ENCODE results near the gene DCAF6. TPM values are rescaled to one million over a fixed set of nuclear protein-coding genes. Genes with fewer than 3 reads are reported as not detected.
"Not testable (repeated sequence)": the region's sequence is repeated elsewhere in the genome, so short reads cannot be mapped to it uniquely, and the experiment has no call there.

DCAF6 gene
- total RNA-seq, 1 donor from 2014 or later = 53.7 TPM

DNA sequence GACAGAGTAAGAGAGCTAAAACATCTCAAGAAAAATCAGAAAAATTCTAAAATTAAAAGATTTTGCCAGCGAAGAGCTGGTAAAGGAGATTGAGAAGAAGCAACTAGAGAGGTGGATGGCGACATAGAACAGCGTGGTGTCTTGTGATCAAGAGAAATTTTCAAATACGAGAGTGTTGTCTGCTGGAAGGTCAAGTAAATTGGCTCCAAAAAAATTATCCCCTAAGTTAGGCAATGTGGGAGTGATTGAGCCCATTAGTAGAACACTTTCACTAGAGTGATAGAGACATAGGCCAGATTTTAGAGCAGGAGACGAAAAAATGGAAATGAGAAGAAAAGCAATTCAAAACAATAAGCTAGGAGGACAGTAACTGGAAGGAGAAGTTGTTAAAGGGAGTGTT, 94.7 kb downstream of the DCAF6 start:
- no peak for DNase-seq (ENCODE audit: low spot score)

DNA sequence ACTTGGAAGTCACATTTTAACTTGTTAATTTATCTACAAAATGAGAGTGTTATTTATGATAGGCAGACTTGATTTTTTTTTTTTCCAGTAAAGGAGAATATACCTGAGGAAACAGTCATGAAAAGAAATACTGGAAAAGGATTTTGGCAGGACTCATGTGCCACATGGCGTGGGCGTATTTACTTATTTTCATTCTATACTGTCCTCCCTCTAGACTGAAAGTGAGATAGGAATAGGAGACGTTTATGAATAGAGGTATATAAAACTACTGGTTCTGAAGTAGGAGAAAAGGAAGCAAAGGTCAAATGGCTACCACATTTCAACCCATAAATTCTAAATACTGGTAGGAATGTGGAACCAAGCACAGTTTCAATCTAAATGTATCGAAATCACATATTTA, 95.1 kb downstream of the DCAF6 start:
- no peak for DNase-seq (ENCODE audit: low spot score)

DNA sequence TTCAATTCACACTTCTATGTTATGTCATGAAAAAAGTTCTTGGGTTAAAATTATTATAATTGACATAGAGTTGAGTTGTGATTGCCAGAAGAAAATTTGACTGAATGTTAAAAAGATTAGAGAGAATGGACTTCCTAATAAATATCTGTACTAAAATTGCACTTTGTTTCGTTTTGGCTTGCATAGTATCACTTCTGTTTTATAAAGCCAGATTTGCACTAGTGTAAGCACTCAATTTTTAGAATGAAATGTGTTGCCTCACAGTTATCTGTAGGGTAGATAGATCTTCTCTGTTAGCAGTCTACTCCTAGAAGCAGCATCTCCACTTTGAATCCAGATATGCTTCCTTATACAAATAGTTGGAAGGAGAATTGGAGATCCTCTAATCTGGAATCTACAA, 95.5 kb downstream of the DCAF6 start:
- no peak for DNase-seq (ENCODE audit: low spot score)

DNA sequence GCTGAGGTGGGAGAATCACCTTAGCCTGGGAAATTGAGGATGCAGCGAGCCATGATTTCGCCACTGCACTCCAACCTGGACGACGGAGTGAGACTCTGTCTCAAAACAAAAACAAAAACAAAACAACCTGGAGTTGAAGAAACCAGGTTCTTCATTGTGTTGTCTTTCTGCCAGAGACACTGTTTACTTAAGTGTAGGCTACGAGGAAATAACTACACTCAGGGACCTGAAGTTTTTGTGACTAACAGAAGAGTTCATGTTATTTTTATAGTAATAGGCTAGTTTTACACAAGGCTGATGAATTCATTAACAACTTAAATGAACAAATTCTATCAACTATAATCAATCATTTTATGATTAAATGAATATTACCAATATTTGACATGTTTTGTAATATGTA, 98.9 kb downstream of the DCAF6 start:
- no peak for DNase-seq (ENCODE audit: low spot score)

DNA sequence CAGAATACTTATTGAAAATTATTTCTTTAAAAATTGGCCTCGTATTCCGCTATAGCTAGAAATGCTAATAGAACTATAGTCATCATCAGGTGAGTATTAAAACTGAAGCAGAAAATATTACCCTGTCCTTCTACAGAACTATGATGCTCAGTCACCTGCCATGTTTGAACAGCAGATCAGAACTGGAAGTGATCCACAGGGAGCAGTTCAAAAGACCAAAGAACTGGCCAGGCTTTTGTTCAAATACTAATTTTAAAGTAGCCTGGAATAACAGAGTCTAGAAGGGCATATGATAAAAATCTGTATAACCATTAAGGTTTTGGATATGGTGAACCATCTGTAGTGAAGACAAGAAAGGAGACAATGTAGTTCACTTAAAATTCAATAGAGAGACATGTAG, 105.9 kb downstream of the DCAF6 start:
- no peak for DNase-seq (ENCODE audit: low spot score)

DNA sequence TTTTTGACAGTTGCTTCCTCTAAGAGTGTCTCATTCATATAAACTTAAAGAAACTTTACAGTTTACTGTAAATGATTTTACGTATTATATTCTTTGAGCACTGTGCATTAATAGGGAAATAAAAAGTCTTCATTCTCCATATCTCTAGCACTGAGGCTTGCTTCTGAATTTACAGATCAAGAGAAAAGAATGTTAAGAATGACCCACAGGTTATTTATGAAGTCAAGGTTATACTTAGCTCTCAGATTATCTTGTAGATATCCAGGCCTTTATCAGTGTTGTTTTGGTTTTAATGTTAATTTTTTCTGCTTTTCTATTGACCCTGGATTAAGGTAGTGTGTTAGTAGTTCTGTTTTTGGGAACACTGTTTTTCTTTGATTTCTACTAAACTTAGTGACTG, 108.8 kb downstream of the DCAF6 start:
- no peak for DNase-seq (ENCODE audit: low spot score)

DNA sequence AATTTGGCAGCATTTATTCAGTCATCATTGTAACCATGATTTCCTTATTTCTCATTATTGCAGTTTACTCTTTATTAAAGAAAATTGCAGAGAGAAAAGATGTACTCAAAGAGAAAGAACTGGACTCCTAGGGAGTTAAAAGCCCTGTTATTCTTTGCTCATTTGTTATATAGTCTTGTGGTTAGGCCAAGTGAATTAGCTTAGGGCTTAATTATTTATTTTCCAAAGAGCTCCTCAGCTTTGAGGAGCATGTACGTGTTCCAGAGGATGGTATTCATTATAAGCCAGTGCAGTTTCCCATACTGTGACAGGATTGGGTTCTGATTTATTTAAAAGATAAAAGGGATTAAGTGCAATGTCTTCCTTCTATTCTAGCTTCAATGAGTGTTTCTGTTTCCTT, 113.8 kb downstream of the DCAF6 start:
- DNase-seq (ENCODE audit: low spot score) = no peak

DNA sequence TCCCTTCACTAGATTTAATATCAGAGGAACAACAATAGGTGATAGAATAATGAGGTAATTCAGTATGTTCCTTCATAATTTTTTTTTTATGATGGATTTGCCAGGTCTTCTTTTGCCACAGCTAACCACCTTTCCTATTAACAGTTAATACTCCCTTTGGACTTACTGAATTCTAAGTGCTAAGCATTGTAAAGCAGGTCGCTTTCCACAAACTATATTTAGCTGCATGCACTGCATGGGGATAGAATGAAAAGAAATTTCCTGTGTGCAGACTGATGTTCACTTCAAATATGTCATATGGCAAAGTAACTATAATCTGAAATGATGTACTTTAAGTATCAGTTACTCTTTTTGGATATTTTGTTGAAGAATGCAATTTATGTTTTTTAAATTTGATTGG, 114.4 kb downstream of the DCAF6 start:
- no peak for DNase-seq (ENCODE audit: low spot score)

DNA sequence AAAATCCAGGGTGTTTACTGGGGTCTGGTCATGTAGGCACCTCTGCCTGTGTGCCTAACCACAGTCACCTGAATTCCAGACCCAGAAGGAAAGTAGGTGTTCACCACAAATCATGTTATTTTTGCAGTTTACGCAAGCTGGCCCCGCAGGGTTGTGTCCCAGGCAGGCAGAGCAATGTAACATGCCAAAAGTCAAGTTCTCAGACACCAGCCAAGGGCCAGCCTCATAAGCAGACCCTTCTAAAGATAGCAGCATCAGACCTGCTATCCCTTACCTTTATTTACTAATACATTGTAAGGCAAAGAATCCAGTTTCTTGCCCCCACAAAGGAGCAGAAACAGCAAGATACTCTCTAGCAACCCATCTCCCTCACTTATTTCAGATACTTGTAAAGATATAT, 117.2 kb downstream of the DCAF6 start:
- DNase-seq (ENCODE audit: low spot score) = no peak

DNA sequence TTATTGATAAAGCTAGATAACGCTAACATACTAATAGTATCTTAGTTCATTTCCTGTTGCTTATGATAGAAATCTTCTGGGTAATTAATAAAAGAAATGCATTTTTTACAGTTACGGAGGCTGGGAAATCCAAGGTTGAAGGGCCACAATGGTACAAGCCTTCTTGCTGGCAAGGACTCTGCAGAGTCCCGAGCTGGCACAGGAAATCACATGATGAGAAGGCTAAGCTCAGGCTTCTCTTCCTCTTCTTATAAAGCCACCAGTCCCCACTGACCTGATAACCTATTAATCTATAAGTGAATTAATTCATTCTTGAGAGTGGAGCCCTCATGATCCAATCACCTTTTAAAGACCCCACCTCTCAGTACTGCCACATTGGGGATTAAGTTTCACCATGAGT, 117.6 kb downstream of the DCAF6 start:
- no peak for DNase-seq (ENCODE audit: low spot score)

DNA sequence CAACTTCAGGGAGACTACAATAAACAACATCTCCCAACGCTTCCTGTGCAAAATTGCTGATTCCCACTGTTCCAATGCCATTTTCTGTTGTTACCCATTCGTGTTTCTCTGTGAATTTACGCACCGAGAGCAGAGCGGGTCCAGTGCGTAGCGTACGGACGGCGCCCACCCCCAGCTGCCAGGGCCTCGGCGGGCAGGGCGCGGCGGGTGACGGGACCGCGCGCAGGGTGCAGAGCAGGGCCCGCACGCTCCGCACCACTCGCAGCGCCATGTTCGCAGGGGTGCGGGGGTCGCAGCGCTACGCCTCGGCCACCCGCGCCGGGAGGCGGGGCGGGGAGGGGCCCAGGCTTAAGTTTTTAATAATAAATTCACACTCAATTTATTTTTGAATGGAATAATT, 119.7 kb downstream of the DCAF6 start:
- not testable (repeated sequence) for DNase-seq (ENCODE audit: low spot score)

DNA sequence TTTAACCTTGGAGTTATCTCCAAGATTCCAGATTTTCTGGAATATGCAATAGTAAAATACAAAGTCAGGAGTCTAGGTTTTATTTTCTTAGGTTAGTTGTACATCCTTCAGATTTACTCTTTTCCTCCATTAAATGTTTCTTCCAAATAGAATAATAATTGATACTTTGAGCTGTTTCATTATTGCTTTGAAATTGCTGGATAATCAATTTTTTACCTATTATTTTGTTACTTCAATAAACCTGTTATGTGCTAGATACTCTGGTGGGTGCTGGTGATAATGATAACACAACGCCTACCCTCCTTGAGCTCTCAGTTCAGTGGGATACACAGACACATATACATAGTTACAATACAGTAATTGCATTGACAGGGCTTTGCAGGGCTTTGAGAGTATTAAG, 120.9 kb downstream of the DCAF6 start:
- no peak for DNase-seq (ENCODE audit: low spot score)

DNA sequence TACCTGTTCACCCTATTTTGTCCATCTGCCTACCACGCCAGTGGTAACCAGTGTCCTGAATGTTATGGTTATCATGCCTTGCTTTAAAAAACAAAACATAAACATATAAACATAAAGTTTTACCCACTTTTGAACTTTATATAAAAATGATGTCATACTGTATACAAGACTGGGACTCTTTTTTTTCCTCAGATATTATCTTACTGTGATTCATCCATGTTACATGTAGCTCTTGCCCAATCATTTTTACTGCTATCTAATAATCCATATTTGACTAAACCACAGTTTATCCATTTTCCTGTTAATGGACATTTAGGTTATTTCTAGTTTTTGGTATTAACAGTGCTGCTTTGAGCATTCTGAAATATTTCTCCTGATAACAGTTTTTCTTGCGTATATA, 121.4 kb downstream of the DCAF6 start:
- DNase-seq (ENCODE audit: low spot score) = no peak

DNA sequence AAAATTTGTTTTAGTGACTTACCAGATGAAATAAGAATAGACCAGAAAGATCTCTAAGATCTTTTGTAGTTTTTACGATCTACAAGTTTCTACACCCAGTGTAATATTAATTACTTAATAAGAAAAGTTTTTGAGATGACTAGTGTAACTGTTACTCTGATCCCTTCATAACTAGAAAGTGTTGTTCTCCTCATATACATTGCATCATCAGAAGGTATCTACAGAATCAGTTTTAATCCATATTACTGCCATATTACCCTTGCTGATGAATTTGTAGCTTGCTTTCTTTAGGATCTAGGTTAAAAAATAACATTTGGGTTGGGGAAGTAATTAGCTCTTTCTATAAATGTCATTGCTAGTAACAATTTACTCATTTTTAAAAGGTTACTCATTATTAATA, 127.7 kb downstream of the DCAF6 start:
- no peak for DNase-seq (ENCODE audit: low spot score)

DNA sequence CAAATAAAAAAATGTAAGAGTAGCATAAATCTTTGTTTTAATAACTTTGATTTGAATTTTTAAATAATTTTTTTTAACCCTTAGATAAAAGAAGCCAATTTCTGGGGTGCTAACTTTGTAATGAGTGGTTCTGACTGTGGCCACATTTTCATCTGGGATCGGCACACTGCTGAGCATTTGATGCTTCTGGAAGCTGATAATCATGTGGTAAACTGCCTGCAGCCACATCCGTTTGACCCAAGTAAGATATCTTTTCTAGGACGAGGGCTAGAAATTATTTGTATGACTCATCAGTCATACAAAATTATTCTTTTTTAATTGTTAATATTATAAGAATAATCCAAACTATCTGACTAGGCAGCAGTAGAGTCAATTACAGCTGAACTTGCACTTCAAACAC, 129.0 kb downstream of the DCAF6 start:
- DNase-seq (ENCODE audit: low spot score) = no peak

DNA sequence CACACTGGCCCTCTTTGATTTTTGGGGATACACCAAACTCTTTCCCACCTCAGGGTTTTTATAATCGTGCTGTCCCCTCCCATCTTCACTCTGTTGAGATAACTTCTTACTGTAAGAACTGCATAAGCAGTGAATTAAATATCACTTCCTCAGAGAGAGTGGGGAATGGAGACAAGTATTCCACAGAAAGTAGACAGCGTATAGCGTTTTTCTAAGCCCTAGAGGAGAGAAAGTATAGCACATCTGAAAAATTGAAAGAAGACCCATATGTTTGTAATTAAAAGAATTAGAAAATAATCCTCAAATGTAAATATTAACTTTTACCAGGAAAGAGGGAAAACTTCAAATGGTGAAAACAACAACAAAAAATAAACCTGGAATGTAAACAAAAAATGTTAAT, 132.9 kb downstream of the DCAF6 start:
- no peak for DNase-seq (ENCODE audit: low spot score)

DNA sequence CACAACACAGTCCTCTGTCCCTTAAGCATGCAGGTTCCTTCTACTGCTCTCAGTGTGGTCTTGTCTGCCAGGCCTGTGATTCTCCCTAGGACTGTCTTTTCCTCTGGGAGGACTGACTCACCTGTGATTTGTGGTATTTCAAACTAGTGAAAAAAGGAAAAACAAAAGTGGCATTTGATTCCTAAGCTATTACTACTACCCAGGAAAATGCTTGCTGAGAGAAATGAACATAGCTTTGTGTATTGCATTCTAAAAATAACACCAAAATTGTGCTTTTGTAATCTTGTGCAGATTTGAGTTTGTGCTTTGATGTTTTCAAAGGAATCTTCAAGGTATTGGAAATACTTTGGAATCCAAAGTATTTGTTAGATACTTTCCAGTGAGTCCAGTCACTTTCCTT, 143.3 kb downstream of the DCAF6 start:
- no peak for DNase-seq (ENCODE audit: low spot score)

DNA sequence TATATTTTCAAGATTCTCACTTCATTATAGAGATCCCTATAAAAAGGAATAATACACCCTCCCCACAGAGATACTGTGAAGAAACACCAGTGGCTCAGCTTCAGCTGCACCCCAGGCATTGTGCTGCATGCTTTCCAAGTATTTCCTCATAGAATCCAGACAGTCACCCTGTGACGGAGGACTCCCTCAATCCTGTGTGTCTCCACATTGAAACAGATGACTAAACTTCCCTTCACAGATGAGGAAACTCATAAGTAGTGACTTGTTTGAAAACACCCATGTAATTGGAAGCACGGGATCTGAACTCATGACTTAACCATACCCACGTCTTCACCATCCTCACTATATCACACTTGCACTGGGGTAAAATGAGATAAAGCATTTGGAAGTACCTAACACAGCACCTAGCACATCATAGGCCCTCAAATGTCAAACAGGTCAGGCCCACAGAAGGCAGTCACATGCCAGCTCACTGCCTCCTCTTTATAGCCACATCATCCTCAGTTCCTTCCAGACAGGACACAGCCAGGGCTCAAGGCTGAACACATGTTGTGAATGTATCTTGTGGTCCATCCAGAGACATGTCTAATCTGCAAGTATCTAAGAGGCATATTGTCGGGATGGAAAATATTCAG, 145.0 kb downstream of the DCAF6 start:
- DNase-seq (ENCODE audit: low spot score) = no peak

DNA sequence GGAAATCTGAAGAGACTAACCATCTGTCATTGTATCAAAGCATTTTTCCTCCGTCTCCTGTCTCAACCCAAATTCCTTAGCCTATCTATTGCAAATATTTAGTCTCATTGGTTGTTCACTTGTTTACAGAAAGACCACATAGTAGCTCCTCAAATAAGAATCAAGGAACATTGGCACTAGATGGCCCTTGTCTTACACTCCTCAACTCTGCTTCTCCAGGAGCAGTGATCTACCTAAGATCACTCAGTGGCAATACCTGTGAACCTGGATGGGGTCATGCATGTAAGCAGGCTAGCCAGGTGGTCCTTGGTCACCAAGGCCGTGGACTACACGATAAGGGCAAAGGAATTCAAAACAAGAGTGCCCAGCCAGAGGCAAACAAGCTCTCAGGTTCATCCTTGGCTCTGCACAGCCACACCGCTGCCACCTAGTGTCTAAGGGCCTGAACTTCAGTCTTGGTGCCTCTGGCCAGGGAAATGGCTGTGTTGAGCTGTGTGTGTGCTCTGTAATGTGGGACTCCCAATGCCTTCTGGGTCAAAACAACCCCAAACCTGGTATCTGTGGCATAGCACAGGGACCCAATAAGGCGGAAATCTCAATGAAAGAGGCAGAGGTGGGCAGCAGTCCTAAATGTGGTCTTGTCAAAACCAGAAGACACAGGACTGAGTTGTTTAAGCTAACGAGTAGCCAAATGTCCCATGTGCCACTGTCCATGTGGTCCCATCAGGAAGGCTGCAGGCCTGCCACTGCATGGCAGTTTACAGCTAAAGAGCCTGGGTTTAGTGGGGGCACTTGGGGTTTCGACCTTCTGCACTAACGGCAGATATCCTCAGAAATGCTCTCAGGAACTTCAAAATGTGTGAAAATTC, 145.8 kb downstream of the DCAF6 start:
- peak; percentile 83 for DNase-seq (ENCODE audit: low spot score)

DNA sequence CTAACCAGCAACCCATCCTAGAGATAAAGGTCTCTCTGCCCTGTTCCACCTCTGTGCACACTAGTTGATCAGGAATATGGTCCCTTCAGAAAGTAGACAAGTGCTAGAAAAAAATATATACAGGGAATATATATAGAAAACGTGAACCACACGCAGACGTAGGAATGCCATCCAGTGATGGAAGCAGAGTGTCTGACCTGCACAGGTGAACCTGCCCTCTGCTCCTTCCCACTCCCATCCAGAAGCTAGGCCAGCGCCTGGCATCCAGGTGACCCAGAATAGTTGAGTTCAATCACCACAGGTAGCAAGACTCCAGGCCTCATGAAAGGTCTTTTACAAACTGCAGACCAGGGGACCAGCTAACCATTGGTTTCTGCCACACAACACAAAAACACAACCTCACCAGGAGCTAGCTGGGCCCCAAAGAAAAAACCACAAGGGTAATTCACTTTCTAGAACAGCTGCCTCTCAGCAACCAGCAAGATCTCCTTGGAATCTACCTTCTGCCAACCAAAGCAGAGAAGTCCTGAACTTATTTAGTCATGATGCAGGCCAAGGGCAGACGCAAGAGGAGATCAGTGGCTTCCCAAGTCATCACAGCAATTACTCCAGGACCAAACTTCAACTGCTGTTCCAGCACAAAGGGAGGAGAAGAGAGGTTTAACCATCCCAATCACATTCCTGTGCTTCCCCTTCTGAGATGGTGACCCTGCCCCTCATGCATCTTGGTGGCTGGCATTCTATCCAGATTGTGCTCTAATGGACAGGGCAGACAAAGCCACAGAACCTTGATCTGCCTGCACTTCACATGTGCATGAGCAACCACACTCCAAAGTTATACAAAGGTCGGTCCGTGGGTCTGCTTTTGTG, 147.2 kb downstream of the DCAF6 start:
- DNase-seq (ENCODE audit: low spot score) = no peak

DNA sequence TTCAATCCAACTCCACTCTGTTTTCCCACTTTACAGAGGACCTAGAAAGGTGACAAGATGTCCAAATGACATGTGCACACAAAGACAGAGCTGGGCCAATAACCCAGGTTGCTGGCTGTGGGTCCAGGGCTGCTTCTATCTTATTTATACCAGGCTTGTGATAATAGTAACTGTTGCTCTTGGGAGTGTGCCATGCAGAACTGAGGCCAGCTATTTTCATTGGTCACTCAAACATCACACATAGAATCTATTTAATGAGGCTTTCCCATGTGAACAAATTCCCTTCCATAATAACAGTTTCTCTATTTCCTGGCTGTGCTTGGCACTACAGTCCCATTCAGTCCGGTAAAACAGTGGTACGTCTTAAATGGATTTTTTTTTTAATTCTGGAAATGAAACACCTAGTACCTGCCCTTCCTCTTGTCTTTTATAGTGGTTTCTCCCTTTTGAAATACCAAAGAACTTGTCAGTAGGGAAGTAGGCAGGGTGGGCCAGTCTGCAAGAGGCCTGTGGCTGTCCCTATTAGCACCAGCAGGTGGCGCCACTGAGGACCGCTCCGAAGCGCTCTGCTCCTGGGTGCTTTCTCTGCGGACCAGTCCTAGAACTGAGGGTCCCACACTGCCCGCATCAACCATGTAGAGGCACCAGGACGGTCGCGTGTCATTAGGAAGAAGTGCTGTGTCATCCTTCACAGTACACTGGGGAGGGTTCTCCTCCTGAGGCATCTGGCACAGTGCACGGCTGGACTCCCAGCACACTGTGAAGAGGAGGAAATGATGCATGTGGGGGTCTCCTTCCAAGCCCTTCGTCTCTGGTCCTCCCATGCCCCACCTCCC, 148.1 kb downstream of the DCAF6 start:
- DNase-seq (ENCODE audit: low spot score) = peak; percentile 61

DNA sequence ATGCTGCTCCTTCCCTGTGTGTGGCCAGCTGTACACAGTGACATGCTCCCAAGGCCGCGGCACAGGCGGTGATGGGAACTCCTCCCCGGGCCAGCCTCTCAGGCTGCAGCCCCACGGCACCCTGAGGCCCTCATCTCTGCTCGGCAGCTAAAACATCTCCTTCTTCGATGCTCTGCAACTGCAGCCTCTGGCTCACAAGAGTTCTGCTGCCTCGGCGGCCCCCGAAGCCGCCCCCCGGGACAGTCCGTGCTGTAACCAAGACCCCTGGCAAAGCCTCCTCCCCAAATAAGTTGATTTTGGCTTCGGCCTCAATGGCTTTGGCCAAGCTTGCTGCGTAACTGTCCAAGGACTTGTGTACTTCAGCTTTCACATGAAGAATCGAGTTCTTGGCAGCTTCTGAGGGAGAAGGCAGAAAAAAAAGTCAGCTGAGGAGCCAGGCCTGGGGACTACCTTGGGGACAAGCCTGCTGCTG, 149.0 kb downstream of the DCAF6 start:
- DNase-seq (ENCODE audit: low spot score) = peak; percentile 61
